GM12878 (cell line): ENCODE results near the gene UQCC5.

ENCODE experiments used
- ASH2L ChIP-seq: fragments of 300-600, 200-600 bp; sonication (generic); IDR thresholded peaks from 2 replicates; pipeline ENCODE4 v1.6.1; 2017; ENCODE audit warnings: low read depth, mild to moderate bottlenecking, borderline replicate concordance
- ATF2 ChIP-seq: IDR thresholded peaks from 2 replicates; pipeline ENCODE4 v1.6.1; 2012; ENCODE audit warnings: low read length, inconsistent platforms
- CHD1 ChIP-seq: IDR thresholded peaks from 2 replicates; pipeline ENCODE4 v1.6.1; 2012; ENCODE audit warnings: low read depth, low read length, improper control_type of control experiment
- SP1 ChIP-seq: IDR thresholded peaks from one replicate; pipeline ENCODE4 v1.6.1; 2011; ENCODE audit warnings: low read depth, low read length
- TCF12 ChIP-seq: IDR thresholded peaks from 2 replicates; pipeline ENCODE4 v1.6.1; 2011; ENCODE audit warnings: low read depth, mild to moderate bottlenecking, low read length
- YY1 ChIP-seq: IDR thresholded peaks from 2 replicates; pipeline ENCODE4 v1.6.1; 2011; ENCODE audit warnings: low read depth, mild to moderate bottlenecking, low read length
- TF ChIP-seq, protein P1 (sequence below), 3 experiments: IDR thresholded peaks in 2 of 3; conservative IDR thresholded peaks in 1 of 3; 2 replicates each; pipeline ENCODE4 v1.5.1; 2011; ENCODE audit warnings: low read depth in 3 of 3, low read length in 3 of 3, mild to moderate bottlenecking in 3 of 3, control low read depth in 2 of 3, moderate library complexity in 2 of 3, inconsistent platforms in 1 of 3, mixed read lengths in 1 of 3; ENCODE audit not compliant: control insufficient read depth in 2 of 3, insufficient read depth in 1 of 3; ENCODE audit errors: extremely low read depth in 1 of 3
- TF ChIP-seq, protein P2 (sequence below): IDR thresholded peaks from 2 replicates; pipeline ENCODE4 v1.6.1; 2012; ENCODE audit warnings: mild to moderate bottlenecking, low read depth, low read length

DNA sequence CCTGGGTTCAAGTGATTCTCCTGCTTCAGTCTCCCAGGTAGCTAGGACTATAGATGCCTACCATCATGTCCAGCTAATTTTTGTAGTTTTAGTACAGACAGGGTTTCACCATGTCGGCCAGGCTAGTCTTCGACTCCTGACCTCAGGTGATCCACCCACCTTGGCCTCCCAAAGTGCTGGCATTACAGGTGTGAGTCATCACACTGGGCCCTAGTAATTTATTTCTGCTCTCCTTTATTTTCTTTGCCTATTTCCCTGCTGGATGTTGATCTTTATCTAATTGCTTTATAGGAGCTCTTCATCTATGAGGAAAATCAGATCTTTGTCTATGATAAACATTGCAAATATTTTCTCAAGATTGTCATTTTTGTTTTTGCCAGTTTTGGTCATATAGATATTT, 31.7 kb downstream of the UQCC5 start:
- TF ChIP-seq, protein P1, sequence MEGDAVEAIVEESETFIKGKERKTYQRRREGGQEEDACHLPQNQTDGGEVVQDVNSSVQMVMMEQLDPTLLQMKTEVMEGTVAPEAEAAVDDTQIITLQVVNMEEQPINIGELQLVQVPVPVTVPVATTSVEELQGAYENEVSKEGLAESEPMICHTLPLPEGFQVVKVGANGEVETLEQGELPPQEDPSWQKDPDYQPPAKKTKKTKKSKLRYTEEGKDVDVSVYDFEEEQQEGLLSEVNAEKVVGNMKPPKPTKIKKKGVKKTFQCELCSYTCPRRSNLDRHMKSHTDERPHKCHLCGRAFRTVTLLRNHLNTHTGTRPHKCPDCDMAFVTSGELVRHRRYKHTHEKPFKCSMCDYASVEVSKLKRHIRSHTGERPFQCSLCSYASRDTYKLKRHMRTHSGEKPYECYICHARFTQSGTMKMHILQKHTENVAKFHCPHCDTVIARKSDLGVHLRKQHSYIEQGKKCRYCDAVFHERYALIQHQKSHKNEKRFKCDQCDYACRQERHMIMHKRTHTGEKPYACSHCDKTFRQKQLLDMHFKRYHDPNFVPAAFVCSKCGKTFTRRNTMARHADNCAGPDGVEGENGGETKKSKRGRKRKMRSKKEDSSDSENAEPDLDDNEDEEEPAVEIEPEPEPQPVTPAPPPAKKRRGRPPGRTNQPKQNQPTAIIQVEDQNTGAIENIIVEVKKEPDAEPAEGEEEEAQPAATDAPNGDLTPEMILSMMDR (IDR thresholded peaks at IDR 0.05 in 2 of 3, conservative IDR thresholded peaks at IDR 0.05 in 1 of 3; ENCODE audit: control insufficient read depth in 2 of 3, extremely low read depth in 1 of 3, insufficient read depth in 1 of 3, low read depth in 3 of 3, low read length in 3 of 3), result no peak
- TF ChIP-seq CHD1, result no peak
- TF ChIP-seq, protein P2, sequence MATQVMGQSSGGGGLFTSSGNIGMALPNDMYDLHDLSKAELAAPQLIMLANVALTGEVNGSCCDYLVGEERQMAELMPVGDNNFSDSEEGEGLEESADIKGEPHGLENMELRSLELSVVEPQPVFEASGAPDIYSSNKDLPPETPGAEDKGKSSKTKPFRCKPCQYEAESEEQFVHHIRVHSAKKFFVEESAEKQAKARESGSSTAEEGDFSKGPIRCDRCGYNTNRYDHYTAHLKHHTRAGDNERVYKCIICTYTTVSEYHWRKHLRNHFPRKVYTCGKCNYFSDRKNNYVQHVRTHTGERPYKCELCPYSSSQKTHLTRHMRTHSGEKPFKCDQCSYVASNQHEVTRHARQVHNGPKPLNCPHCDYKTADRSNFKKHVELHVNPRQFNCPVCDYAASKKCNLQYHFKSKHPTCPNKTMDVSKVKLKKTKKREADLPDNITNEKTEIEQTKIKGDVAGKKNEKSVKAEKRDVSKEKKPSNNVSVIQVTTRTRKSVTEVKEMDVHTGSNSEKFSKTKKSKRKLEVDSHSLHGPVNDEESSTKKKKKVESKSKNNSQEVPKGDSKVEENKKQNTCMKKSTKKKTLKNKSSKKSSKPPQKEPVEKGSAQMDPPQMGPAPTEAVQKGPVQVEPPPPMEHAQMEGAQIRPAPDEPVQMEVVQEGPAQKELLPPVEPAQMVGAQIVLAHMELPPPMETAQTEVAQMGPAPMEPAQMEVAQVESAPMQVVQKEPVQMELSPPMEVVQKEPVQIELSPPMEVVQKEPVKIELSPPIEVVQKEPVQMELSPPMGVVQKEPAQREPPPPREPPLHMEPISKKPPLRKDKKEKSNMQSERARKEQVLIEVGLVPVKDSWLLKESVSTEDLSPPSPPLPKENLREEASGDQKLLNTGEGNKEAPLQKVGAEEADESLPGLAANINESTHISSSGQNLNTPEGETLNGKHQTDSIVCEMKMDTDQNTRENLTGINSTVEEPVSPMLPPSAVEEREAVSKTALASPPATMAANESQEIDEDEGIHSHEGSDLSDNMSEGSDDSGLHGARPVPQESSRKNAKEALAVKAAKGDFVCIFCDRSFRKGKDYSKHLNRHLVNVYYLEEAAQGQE, result no peak
- TF ChIP-seq ATF2, result no peak
- no peak for TF ChIP-seq ASH2L
- TF ChIP-seq SP1, result no peak
- no peak for TF ChIP-seq YY1
- no peak for TF ChIP-seq TCF12
